ENCODE results near the gene SHANK3.

DNA sequence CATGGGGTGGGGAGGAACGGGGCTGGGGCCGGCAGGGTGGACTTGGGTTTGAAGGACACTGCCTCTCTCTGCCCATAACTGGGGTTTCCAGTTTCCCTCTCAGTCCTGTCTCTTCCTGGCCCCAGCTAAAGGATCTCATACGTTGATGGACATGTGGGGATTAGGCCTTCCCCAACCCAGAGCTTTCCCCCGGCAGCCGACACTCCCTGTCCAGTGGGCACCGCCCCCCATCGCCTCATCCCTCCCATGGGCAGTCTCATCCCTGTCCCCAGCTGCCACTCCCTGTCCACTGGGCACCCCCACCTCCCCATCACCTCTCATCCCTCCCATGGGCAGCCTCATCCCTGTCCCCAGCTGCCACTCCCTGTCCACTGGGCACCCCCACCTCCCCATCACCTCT lies 43.2 kb downstream of the SHANK3 start:
- TF ChIP-seq BHLHE40 (IDR thresholded peaks at IDR 0.05; ENCODE audit: low read depth, low read length), result no peak
- no peak for TF ChIP-seq POLR2A (IDR thresholded peaks at IDR 0.05; ENCODE audit: low read depth, low read length)

Measured in IMR-90 (cell line).